Mucosa of descending colon (tissue), 3 donors: ENCODE data around the gene JPH2. TPM values are rescaled to one million over a fixed set of nuclear protein-coding genes. Genes with fewer than 3 reads are reported as not detected.

Experiments used
- ATAC-seq: fragments of 200-7000 bp; cut with Tn5 transposase; one replicate; pipeline ENCODE4 v1.9.1; 2020; ENCODE audit warnings: mild to moderate bottlenecking, moderate library complexity
- DNase-seq, 3 donors: peaks; one replicate each; pipeline ENCODE4 v3.0.0-alpha.2; 2020
- H3K36me3 ChIP-seq: fragments of 200-600 bp; one replicate; pipeline ENCODE4 v1.8.0; 2021; ENCODE audit warnings: low read depth, mild to moderate bottlenecking
- H3K4me1 ChIP-seq: fragments of 200-600 bp; one replicate; pipeline ENCODE4 v1.8.0; 2021; ENCODE audit warnings: low read depth, mild to moderate bottlenecking
- H3K4me3 ChIP-seq: fragments of 200-600 bp; one replicate; pipeline ENCODE4 v1.8.0; 2021; ENCODE audit warnings: mild to moderate bottlenecking
- H3K9me3 ChIP-seq: fragments of 200-600 bp; one replicate; pipeline ENCODE4 v1.8.0; 2021; ENCODE audit warnings: mild to moderate bottlenecking
- intact Hi-C, 2 donors: fragments of 100-400 bp; cut with DNase I in 1 of 2; cut with micrococcal nuclease in 1 of 2; formaldehyde crosslinking; loops; one replicate each; pipeline versions ENCODE4 v1.11.0 to v1.11.1; 2022; cut with DNase I, micrococcal nuclease
- total RNA-seq, 3 donors: library from RNA; stranded (reverse); fragmentation: NEBNext Ultra II Directional in 2 of 3; extraction: Animal tissue kit (Norgen Biotek cat#: 25700) in 2 of 3; gene quantifications; one replicate each; pipeline versions ENCODE4 v1.2.1 to v1.2.4, GENCODE V29; 2021 to 2023
- TF ChIP-seq, protein P1 (sequence below): fragments of 200-600 bp; IDR thresholded peaks from one replicate; pipeline ENCODE4 v1.8.0; 2022; ENCODE audit warnings: antibody characterized with exemption, mild to moderate bottlenecking
- donor health status: DM: no; HTN: no; CAD: no; lungs with moderate emphysema.
- donor health status: DM: no; HTN: no; CAD: no.
- donor health status: DM: no; HTN: yes; CAD: no.

Gene JPH2
- total RNA-seq, 3 donors from 2014 or later, result 2.3 to 87.3 (median 8.3) TPM

DNA sequence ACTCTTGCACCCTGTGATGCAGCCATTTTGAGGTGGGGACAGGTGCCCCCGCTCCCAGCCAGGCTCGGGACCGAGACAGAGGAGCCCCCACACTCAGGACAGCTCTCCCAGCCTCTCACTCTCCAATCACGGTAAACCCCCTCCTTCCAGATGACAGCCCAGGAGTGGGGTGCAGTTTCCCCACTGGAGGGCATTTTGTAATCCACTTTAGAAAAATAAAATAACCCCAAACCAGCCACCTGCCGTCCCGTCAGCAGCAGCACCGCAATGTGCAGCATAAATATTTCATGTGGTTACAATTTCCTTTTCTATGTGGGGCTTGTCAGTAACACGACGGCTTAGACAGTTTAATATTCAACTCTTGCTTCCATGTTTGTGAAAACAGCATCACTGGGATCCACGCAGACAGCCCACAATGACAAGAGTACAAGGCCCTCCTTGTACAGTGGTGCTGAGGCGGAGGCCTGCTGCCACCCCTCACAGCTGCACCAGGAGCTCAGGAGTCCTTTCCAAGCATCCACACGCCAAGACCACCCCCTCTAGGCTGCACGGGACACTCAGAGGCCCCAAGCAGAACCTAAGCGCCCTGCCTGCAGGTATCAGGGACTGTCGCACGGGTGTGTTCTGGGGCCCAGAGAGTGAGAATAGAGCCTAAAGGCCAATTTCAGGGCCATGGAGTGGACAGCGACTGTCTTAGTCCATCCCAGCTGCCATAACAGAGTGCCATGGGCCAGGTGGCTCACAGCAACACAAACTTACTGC lies 116.7 kb downstream of the JPH2 start:
- Histone ChIP-seq H3K36me3 (no peaks in the 10 kb centered on the region), H3K4me3 (no peak overlapping the region), H3K9me3 (no peaks in the 10 kb centered on the region), H3K4me1 (no peaks in the 10 kb centered on the region)
- DNase-seq (no peak), ATAC-seq (peak; percentile 43)
- intact Hi-C loops, result no loop called here
- TF ChIP-seq, protein P1, sequence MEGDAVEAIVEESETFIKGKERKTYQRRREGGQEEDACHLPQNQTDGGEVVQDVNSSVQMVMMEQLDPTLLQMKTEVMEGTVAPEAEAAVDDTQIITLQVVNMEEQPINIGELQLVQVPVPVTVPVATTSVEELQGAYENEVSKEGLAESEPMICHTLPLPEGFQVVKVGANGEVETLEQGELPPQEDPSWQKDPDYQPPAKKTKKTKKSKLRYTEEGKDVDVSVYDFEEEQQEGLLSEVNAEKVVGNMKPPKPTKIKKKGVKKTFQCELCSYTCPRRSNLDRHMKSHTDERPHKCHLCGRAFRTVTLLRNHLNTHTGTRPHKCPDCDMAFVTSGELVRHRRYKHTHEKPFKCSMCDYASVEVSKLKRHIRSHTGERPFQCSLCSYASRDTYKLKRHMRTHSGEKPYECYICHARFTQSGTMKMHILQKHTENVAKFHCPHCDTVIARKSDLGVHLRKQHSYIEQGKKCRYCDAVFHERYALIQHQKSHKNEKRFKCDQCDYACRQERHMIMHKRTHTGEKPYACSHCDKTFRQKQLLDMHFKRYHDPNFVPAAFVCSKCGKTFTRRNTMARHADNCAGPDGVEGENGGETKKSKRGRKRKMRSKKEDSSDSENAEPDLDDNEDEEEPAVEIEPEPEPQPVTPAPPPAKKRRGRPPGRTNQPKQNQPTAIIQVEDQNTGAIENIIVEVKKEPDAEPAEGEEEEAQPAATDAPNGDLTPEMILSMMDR, result no peak

DNA sequence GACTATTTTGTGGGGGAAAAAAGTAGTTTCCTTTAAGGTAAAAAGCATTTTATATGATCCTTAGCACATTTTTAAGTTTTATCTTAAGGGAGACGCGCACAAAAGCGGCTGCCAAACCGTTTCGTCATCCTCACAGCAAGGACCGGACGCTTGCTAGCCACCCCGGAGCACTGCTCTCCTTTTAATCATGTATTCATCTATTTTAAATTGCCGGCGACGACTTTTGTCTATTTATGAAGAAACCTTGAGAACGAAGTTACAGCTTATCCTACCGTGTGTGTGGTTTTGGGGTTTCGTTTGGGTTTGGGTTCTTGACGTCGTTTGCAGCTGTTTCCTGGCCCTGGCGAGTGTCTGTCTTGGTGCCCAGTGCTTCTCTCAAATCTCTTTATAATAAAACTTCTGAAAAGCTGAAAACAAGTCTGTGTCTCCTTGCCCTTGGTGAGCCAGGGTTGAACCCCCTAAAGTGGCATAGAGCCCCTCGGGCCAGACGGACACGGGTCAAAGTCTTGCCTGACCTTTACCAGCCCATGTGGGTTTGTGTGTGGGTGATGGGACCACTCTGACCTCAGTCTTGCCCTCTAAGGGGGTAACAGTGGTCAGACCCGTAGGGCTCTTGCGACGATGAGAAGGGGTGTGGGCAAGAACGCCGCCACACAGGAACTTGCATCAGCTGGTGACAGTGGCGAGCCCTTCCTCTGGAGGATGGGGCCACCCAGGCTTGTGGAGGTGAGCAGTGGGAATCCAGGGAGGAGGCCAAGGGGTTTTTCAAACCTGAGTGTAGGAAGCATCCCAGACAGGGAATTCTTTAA lies 117.6 kb downstream of the JPH2 start:
- no peaks in the 10 kb centered on the region for H3K36me3 ChIP-seq
- DNase-seq, result peak in 1 of 3 donors; percentile 49
- peak; percentile 63 for ATAC-seq
- no peaks in the 10 kb centered on the region for H3K4me1 ChIP-seq
- TF ChIP-seq, protein P1, result no peak
- no peaks in the 10 kb centered on the region for H3K9me3 ChIP-seq
- intact Hi-C loops, result no loop called here
- H3K4me3 ChIP-seq, result no peak overlapping the region

DNA sequence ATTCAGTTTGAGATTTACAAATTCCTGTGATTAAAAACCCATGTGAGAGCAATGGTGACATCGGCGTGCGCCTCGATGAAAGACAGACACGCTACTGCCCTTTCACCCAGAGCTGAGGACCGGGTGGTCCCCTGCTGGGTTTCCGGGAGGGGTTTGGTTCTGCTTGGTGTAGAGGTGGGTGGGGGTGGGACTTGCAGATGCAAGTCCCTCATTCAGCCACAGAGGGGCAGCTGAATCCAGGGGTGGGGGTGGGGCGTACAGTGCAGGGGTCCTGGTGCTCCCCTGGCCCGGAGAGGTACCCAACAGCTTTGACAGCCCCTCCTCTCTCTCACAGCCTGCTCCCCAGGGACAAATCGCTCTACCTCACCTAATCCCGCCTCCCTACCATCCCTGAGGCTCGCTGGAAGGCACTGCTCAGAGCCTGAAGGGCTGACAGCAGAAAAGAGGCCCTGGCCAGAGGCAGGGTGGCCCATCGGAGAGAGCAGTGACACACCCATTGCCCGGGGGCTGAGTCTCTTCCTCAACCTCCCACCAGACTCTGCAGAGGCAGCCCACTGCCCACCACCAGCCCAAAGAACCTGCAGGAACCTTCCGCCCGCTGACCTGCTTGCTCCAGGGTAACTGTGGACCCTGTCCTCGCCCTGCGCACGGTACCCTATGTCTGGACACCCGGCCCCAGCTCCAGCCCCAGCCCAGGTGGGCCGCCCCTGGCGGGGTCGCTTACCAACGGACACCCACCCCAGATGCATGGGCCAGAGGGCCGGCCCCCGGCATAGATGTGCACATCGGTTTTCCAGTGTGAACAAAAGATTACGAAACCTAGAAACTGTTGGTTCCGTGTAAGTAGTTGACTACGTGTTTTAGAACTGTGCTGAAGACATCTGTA lies 118.4 kb downstream of the JPH2 start:
- DNase-seq (no peak), ATAC-seq (no peak)
- Histone ChIP-seq H3K9me3 (no peaks in the 10 kb centered on the region), H3K4me1 (no peaks in the 10 kb centered on the region), H3K4me3 (no peak overlapping the region), H3K36me3 (no peaks in the 10 kb centered on the region)
- TF ChIP-seq, protein P1, result no peak
- intact Hi-C loops, result no loop called here

DNA sequence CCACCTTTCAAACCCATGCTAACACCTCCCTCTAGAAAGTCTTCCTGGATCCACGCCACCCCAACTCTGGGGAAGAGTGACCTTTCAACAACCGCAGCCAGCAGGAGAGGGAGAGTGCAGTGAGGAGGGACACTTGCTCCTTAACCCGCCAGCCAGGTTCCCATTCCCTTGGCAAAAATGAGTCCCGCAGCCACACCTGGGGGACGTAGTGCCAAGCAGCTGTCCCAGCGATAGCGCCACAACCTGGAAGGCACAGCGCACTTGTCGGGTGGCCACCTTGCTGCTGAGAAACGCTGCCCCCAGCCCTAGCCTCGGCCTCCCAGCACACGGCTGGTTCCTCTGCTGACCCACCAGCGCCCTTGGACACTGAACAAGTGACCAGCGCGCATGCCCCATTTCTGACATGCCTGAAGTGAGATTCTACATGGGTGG lies 119.3 kb downstream of the JPH2 start:
- DNase-seq (no peak), ATAC-seq (no peak)
- TF ChIP-seq, protein P1, result no peak
- Histone ChIP-seq H3K36me3 (no peaks in the 10 kb centered on the region), H3K4me1 (no peaks in the 10 kb centered on the region), H3K9me3 (no peaks in the 10 kb centered on the region), H3K4me3 (no peak overlapping the region)
- intact Hi-C loops, result no loop called here
